GM19035 (cell line): ENCODE measurements around the gene POFUT2.

Experiments
- ATAC-seq: cut with Tn5 transposase; IDR thresholded peaks from one replicate; pipeline ENCODE4 v1.9.1; 2021; ENCODE audit not compliant: unreplicated experiment

The POFUT2 gene

DNA sequence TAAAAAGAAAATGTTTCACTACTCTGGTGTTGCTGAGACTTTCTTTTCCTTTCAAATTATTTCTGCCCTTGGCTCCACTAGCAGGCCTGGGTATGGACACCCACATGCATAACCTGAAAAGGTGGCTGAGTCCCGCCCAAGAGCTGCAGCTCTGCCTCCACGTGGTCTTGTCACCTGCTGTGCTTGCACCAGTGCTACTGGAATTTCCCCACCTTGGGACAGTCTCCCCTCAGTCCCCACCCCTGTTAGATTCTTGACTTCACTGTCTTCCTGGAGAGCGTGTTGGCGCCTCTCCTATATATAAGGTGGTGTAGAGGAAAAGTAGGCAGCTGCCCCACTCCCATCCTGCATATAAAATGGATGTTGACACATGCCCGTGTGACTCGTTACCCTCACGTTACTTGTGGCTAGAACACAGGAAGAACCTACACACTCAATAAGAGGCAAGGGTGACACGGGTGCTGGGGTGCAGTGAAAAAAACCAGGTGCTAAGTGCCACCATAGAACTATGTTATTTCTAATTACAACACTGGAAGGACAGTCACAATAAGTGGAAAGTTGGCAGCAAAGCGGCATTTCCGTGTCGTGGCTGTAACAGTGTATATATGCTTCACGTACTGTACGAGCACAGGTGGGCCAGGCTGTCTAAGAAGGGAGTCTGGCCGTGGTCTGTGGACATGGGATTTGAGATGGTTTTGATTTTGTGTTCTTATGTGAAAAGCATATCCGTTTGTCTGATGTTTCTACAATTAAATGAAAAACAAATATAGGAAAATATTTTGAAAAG is 61.0 kb downstream of the POFUT2 start:
- no peak for ATAC-seq

DNA sequence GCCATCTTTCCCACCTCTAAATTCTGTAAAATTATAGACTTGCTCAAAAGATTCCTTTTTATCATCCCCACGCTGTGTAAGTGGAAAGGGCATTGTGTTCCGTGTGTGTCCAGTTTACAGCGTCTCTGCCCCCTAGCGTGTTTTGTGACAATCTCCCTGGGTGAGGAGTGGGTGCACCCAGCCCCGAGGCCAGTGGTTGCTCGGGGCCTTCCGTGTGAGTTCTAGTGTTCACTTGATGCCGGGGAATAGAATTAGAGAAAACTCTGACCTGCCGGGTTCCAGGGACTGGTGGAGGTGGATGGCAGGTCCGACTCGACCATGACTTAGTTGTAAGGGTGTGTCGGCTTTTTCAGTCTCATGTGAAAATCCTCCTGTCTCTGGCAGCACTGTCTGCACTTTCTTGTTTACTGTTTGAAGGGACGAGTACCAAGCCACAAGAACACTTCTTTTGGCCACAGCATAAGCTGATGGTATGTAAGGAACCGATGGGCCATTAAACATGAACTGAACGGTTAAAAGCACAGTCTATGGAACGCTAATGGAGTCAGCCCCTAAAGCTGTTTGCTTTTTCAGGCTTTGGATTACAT is 61.9 kb downstream of the POFUT2 start:
- no peak for ATAC-seq

- no peak for ATAC-seq
These were observed 62.5 kb downstream of the POFUT2 start for GRCh38 chr21:45225041-45225740.

- ATAC-seq, result no peak
These were observed 63.3 kb downstream of the POFUT2 start for GRCh38 chr21:45224189-45224938.

DNA sequence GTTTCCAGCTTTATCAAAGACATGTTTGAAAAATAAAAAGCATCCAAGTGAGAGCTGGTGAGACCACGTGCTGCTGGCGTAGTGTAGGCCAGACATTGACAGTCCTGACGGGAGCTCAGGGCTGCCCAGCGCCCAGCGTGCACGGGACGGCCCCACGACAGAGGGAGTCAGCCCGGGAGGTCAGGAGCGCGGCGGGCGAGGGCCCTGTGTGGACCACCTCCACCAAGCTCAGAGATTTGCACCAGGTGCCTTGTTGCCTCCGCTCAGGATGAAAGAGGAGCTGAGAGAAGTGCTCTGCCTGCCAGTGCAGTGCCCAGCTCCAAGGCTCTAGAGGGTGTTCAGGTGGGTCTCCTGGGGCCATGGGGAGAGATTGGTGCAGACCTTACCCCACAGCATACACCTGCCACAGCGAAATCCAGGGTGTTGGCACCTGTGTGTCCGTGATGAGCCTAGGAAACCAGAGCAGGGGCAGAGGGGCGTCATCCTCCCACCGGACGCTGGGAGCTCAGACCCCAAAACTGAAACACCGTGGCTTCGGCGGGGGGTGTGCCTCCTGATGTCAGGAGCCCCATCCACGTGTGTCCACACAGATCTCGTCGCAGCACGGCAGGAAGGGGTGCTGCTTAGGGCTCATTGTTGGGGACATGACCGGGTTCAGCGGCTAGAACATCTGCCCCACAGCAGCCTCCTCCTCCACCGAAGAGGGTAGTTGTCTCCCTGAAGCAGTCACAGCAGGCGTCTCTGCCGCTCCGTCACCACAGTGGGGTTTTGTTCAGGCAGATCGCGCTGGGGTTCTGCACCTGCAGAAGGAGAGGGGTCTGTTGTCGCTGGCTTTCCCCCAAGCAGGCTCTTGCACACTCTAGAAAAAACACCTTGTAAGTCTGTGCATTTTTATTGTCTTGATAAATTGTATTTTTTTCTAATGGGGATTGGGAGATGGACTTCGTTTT is 64.2 kb downstream of the POFUT2 start:
- no peak for ATAC-seq

DNA sequence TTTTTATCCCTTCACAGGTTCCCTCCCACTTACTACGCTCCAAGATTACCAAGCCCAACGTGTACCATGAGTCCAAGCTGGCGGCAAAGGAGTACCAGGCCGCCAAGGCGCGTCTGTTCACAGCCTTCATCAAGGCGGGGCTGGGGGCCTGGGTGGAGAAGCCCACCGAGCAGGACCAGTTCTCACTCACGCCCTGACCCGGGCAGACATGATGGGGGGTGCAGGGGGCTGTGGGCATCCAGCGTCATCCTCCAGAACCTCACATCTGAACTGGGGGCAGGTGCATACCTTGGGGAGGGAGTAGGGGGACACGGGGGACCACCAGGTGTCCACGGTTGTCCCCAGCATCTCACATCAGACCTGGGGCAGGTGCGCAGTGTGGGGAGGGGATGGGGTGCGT is 65.7 kb downstream of the POFUT2 start:
- ATAC-seq, result no peak

DNA sequence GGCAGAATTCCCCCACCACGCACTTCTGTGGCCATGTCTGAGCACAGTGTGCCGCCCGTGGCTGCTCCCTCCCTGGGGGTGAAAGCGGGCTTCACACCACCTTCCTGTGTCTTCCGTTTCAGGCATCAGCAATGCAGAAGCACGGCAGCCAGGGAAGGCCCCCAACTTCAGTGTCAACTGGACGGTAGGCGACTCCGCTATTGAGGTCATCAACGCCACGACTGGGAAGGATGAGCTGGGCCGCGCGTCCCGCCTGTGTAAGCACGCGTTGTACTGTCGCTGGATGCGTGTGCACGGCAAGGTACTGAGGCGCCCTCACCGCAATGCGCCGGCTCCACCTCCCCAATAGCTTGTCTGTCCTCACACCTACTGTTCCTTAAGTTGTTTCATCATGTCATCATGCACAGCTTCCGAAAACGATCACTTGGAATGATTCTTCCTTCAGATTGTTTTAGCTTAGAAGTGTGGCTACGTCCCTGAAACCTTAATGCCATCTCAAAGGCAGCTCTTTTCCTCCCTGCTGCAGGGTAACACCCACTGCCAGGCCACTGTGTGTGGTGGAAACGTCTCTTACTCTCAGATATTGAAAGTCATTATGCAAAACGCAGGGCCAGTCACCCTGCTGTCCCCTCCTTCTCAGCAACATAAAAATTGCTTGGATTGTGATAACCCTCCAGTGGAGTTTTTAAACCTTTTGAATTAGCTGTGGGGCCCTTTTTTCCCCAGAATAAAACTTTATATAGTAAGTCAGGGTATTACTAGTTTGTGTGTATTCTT is 66.8 kb downstream of the POFUT2 start:
- ATAC-seq, result no peak

- ATAC-seq, result no peak
These were observed 67.6 kb downstream of the POFUT2 start for GRCh38 chr21:45220071-45220481.

- ATAC-seq, result no peak
These were observed 68.2 kb downstream of the POFUT2 start for GRCh38 chr21:45219517-45219916.

- ATAC-seq, result no peak
These were observed 70.7 kb downstream of the POFUT2 start for GRCh38 chr21:45217010-45217409.

GRCh38 chr21:45215213-45215612 is 72.5 kb downstream of the POFUT2 start:
- no peak for ATAC-seq
